SU-DHL-6 (cell line): ENCODE measurements around the gene PPFIBP2.

ENCODE experiments used
- H2AFZ ChIP-seq: fragments of 200-600 bp; sonication (generic); 2 replicates; pipeline ENCODE4 v1.6.1; 2014; ENCODE audit warnings: low read depth, mild to moderate bottlenecking, moderate library complexity, mixed read lengths, antibody characterized with exemption, low read length; ENCODE audit not compliant: severe bottlenecking
- H3F3A ChIP-seq: fragments of 200-600 bp; shearing (Covaris generic); 2 replicates; pipeline ENCODE4 v1.6.0; 2016; ENCODE audit warnings: antibody characterized with exemption, mild to moderate bottlenecking; ENCODE audit not compliant: insufficient read depth
- H3K27ac ChIP-seq: fragments of 200-600 bp; sonication (generic); 2 replicates; pipeline ENCODE4 v1.5.1; 2016; ENCODE audit warnings: low read depth, mild to moderate bottlenecking, low read length, moderate library complexity, mixed read lengths
- H3K27me3 ChIP-seq: fragments of 200-600 bp; sonication (generic), shearing (Covaris generic); 2 replicates; pipeline ENCODE4 v1.6.0; 2014; ENCODE audit warnings: mild to moderate bottlenecking, low read length
- H3K36me3 ChIP-seq: fragments of 200-600 bp; sonication (generic); 2 replicates; pipeline ENCODE4 v1.6.1; 2014; ENCODE audit warnings: mild to moderate bottlenecking, low read length, mixed read lengths
- H3K4me2 ChIP-seq: fragments of 300-600, 200-600 bp; shearing (Covaris generic), sonication (generic); 2 replicates; pipeline ENCODE4 v1.6.0; 2014; ENCODE audit warnings: low read length, low read depth, mild to moderate bottlenecking; ENCODE audit not compliant: poor library complexity, severe bottlenecking
- H3K4me3 ChIP-seq: fragments of 200-600 bp; sonication (generic); 2 replicates; pipeline ENCODE4 v1.5.1; 2014; ENCODE audit warnings: antibody characterized with exemption, low read length, mild to moderate bottlenecking, mixed read lengths; ENCODE audit not compliant: insufficient read depth, poor library complexity, severe bottlenecking
- H3K79me2 ChIP-seq: fragments of 200-600 bp; sonication (generic); 2 replicates; pipeline ENCODE4 v1.6.1; 2014; ENCODE audit warnings: mild to moderate bottlenecking, low read length, moderate library complexity; ENCODE audit not compliant: insufficient read depth
- H3K9ac ChIP-seq: fragments of 200-600 bp; sonication (generic); 2 replicates; pipeline ENCODE4 v1.7.0; 2014; ENCODE audit warnings: mild to moderate bottlenecking, low read length
- H3K9me2 ChIP-seq: fragments of 200-600 bp; sonication (generic); replicated peaks from 2 replicates; pipeline ENCODE4 v1.6.1; 2014; ENCODE audit warnings: low read length; ENCODE audit not compliant: insufficient read depth
- H3K9me3 ChIP-seq: fragments of 200-600 bp; sonication (generic); 2 replicates; pipeline ENCODE4 v1.6.1; 2014; ENCODE audit warnings: low read length, mixed read lengths; ENCODE audit not compliant: insufficient read depth
- H4K20me1 ChIP-seq: fragments of 200-600 bp; sonication (generic); 2 replicates; pipeline ENCODE4 v1.6.1; 2014; ENCODE audit warnings: low read depth, mild to moderate bottlenecking, antibody characterized with exemption, low read length, moderate library complexity, mixed read lengths
- EZH2phosphoT487 ChIP-seq: fragments of 200-600 bp; sonication (generic), shearing (Covaris generic); conservative IDR thresholded peaks from 2 replicates; pipeline ENCODE4 v1.6.1; 2018; ENCODE audit warnings: mild to moderate bottlenecking, antibody characterized with exemption, low read length, moderate library complexity, mixed read lengths
- TF ChIP-seq, protein P1 (sequence below): fragments of 200-600 bp; sonication (generic); IDR thresholded peaks from one replicate; pipeline ENCODE4 v1.5.1; 2017; ENCODE audit warnings: antibody characterized with exemption, mild to moderate bottlenecking, low read length, moderate library complexity; ENCODE audit not compliant: insufficient read depth, poor library complexity, severe bottlenecking

The PPFIBP2 gene

DNA sequence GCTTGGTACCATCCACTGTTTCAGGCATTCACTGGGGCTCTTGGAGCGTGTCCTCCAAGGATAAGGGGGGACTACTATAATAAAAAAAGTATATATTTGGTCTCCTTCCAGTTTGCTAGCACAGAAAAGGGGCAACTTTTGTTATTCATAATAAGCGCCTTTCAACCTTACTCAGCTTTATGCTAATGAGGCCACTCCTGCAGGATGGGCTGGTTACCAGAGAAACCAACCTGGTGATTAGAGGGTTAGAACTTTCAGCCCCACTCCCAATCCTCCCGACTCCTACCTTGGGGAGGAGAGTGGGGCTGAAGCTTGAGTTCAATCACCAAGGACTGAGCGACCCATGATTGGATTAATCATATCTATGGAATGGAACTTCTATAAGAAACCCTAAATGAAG lies 31.8 kb downstream of the PPFIBP2 start:
- TF ChIP-seq, protein P1, sequence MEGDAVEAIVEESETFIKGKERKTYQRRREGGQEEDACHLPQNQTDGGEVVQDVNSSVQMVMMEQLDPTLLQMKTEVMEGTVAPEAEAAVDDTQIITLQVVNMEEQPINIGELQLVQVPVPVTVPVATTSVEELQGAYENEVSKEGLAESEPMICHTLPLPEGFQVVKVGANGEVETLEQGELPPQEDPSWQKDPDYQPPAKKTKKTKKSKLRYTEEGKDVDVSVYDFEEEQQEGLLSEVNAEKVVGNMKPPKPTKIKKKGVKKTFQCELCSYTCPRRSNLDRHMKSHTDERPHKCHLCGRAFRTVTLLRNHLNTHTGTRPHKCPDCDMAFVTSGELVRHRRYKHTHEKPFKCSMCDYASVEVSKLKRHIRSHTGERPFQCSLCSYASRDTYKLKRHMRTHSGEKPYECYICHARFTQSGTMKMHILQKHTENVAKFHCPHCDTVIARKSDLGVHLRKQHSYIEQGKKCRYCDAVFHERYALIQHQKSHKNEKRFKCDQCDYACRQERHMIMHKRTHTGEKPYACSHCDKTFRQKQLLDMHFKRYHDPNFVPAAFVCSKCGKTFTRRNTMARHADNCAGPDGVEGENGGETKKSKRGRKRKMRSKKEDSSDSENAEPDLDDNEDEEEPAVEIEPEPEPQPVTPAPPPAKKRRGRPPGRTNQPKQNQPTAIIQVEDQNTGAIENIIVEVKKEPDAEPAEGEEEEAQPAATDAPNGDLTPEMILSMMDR = no peak
- Histone ChIP-seq H3K9me3 (no peaks in the 10 kb centered on the region), H4K20me1 (no peaks in the 10 kb centered on the region)

DNA sequence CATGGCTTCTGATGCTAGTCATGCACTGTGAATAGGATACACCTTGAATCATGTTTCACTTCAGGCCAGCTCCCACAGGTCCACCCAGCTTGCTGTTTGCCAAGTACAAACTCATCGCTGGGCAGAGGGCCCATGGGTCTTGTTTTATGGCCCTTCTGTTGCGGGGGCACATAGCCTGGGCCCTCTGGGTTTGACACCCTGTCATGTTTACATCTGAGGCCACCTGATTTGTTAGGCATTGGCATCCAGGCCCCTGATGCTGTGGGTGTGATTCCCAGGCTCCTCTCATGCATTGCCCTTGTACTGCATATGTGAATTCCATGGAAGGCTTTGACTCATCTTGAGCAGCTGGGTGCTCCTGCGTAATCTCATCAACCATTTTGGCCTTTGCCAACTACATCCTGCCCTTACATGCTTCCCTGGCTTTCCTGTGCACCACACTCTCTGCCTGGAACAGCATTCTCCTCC lies 32.6 kb downstream of the PPFIBP2 start:
- Histone ChIP-seq H2AFZ (no peak overlapping the region), H3K9me3 (no peaks in the 10 kb centered on the region), H3K9me2 (no peaks in the 10 kb centered on the region), H3K27me3 (no peaks in the 10 kb centered on the region), H3K27ac (no peak overlapping the region), H3K4me2 (no peak overlapping the region), H3K4me3 (no peak overlapping the region), H4K20me1 (no peaks in the 10 kb centered on the region), H3K79me2 (no peaks in the 10 kb centered on the region), H3K36me3 (no peaks in the 10 kb centered on the region), H3K9ac (no peak overlapping the region), H3F3A (no peaks in the 10 kb centered on the region)
- TF ChIP-seq, protein P1 = no peak
- no peak for TF ChIP-seq EZH2phosphoT487

More for the DNA sequence above, 31.8 kb downstream of the PPFIBP2 start:
- Histone ChIP-seq H3K9ac (no peak overlapping the region), H3K79me2 (no peaks in the 10 kb centered on the region), H3K9me2 (no peaks in the 10 kb centered on the region), H3K36me3 (no peaks in the 10 kb centered on the region), H3K27me3 (no peaks in the 10 kb centered on the region), H3K4me2 (no peak overlapping the region), H3F3A (no peaks in the 10 kb centered on the region), H2AFZ (no peak overlapping the region), H3K27ac (no peak overlapping the region), H3K4me3 (no peak overlapping the region)

DNA sequence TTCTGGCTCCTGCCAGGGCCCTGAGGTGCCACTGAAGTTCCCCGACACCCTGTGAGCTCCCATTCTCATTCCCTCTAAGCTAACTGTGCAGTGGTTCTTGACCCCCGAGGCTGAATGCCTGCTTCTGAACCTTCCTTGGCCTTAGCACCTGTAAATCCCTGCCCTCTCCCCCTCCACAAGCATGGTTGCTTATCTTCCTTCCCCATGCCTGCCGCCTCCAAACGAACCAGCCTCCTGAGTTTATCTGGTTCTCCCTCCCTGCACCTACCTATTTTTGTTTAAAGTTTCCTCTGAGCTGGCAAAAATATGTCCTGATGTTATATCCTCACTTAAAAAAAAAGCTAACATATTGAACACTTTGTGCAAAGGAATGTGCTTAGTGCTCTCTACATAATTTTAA lies 33.9 kb downstream of the PPFIBP2 start:
- Histone ChIP-seq H3K9me3 (no peaks in the 10 kb centered on the region), H3K9me2 (no peaks in the 10 kb centered on the region), H3F3A (no peaks in the 10 kb centered on the region), H4K20me1 (no peaks in the 10 kb centered on the region; the same call in 1 of the 2 replicates), H3K4me2 (no peak overlapping the region), H3K36me3 (no peaks in the 10 kb centered on the region), H3K27ac (no peak overlapping the region), H3K4me3 (no peak overlapping the region), H2AFZ (no peak overlapping the region), H3K27me3 (no peaks in the 10 kb centered on the region), H3K9ac (no peak overlapping the region), H3K79me2 (no peaks in the 10 kb centered on the region)
- no peak for TF ChIP-seq EZH2phosphoT487
- TF ChIP-seq, protein P1 = no peak
